SU-DHL-6 (cell line): Measurements from ENCODE around the gene TIGD4.

ENCODE experiments used
- H2AFZ ChIP-seq: fragments of 200-600 bp; sonication (generic); 2 replicates; pipeline ENCODE4 v1.6.1; 2014; ENCODE audit warnings: low read depth, mild to moderate bottlenecking, moderate library complexity, mixed read lengths, antibody characterized with exemption, low read length; ENCODE audit not compliant: severe bottlenecking
- H3F3A ChIP-seq: fragments of 200-600 bp; shearing (Covaris generic); 2 replicates; pipeline ENCODE4 v1.6.0; 2016; ENCODE audit warnings: antibody characterized with exemption, mild to moderate bottlenecking; ENCODE audit not compliant: insufficient read depth
- H3K27ac ChIP-seq: fragments of 200-600 bp; sonication (generic); 2 replicates; pipeline ENCODE4 v1.5.1; 2016; ENCODE audit warnings: low read depth, mild to moderate bottlenecking, low read length, moderate library complexity, mixed read lengths
- H3K27me3 ChIP-seq: fragments of 200-600 bp; sonication (generic), shearing (Covaris generic); 2 replicates; pipeline ENCODE4 v1.6.0; 2014; ENCODE audit warnings: mild to moderate bottlenecking, low read length
- H3K36me3 ChIP-seq: fragments of 200-600 bp; sonication (generic); 2 replicates; pipeline ENCODE4 v1.6.1; 2014; ENCODE audit warnings: mild to moderate bottlenecking, low read length, mixed read lengths
- H3K4me2 ChIP-seq: fragments of 300-600, 200-600 bp; shearing (Covaris generic), sonication (generic); 2 replicates; pipeline ENCODE4 v1.6.0; 2014; ENCODE audit warnings: low read length, low read depth, mild to moderate bottlenecking; ENCODE audit not compliant: poor library complexity, severe bottlenecking
- H3K4me3 ChIP-seq: fragments of 200-600 bp; sonication (generic); 2 replicates; pipeline ENCODE4 v1.5.1; 2014; ENCODE audit warnings: antibody characterized with exemption, low read length, mild to moderate bottlenecking, mixed read lengths; ENCODE audit not compliant: insufficient read depth, poor library complexity, severe bottlenecking
- H3K79me2 ChIP-seq: fragments of 200-600 bp; sonication (generic); 2 replicates; pipeline ENCODE4 v1.6.1; 2014; ENCODE audit warnings: mild to moderate bottlenecking, low read length, moderate library complexity; ENCODE audit not compliant: insufficient read depth
- H3K9ac ChIP-seq: fragments of 200-600 bp; sonication (generic); 2 replicates; pipeline ENCODE4 v1.7.0; 2014; ENCODE audit warnings: mild to moderate bottlenecking, low read length
- H3K9me2 ChIP-seq: fragments of 200-600 bp; sonication (generic); replicated peaks from 2 replicates; pipeline ENCODE4 v1.6.1; 2014; ENCODE audit warnings: low read length; ENCODE audit not compliant: insufficient read depth
- H3K9me3 ChIP-seq: fragments of 200-600 bp; sonication (generic); 2 replicates; pipeline ENCODE4 v1.6.1; 2014; ENCODE audit warnings: low read length, mixed read lengths; ENCODE audit not compliant: insufficient read depth
- H4K20me1 ChIP-seq: fragments of 200-600 bp; sonication (generic); 2 replicates; pipeline ENCODE4 v1.6.1; 2014; ENCODE audit warnings: low read depth, mild to moderate bottlenecking, antibody characterized with exemption, low read length, moderate library complexity, mixed read lengths
- CTCF ChIP-seq: fragments of 200-600 bp; sonication (generic); IDR thresholded peaks from one replicate; pipeline ENCODE4 v1.5.1; 2017; ENCODE audit warnings: antibody characterized with exemption, mild to moderate bottlenecking, low read length, moderate library complexity; ENCODE audit not compliant: insufficient read depth, poor library complexity, severe bottlenecking
- EZH2phosphoT487 ChIP-seq: fragments of 200-600 bp; sonication (generic), shearing (Covaris generic); conservative IDR thresholded peaks from 2 replicates; pipeline ENCODE4 v1.6.1; 2018; ENCODE audit warnings: mild to moderate bottlenecking, antibody characterized with exemption, low read length, moderate library complexity, mixed read lengths

The TIGD4 gene

DNA sequence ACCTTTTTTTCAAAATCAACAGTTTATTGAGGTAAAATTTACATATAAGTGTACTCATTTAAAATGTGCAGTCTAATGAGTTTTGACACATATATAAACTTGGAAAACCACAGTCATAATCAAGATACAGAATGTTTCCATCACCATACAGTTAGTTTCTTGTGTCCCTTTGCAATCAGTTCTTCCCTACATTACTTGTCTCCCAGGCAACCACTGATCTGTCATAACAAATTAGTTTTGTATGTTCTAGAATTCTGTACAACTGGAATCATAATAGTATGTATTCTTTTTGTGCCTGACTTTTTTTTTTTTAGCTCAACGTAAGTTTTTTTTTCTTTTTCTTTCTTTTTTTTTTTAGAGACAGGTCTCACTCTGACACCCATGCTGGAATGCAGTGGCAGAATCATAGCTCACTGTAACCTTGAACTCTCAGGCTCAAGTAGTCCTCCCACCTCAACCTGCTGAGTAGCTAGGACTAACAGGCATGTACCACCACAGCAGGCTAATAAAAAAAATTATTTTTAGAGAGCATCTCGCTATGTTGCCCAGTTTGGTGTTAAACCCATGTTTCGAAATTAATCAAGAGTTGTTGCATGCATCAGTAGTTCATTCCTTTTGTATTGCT is 27.1 kb upstream of the TIGD4 start:
- Histone ChIP-seq H3K79me2 (0 out of 2 replicates have a peak, but pooled peaks cover 11% of the 10 kb centered on the region), H3K36me3 (no peaks in the 10 kb centered on the region), H2AFZ (no peak overlapping the region), H4K20me1 (0 out of 2 replicates have a peak, but pooled peaks cover 9% of the 10 kb centered on the region), H3K9me2 (no peaks in the 10 kb centered on the region), H3K4me2 (no peak overlapping the region), H3K27ac (no peak overlapping the region), H3F3A (peaks cover 6% of the 10 kb centered on the region; the same call in 1 of the 2 replicates), H3K27me3 (no peaks in the 10 kb centered on the region), H3K9ac (no peak overlapping the region), H3K9me3 (no peaks in the 10 kb centered on the region), H3K4me3 (no peak overlapping the region)
- no peak for TF ChIP-seq EZH2phosphoT487
- TF ChIP-seq CTCF = no peak

GRCh38 chr4:152805818-152806217 is 26.3 kb upstream of the TIGD4 start:
- no peak overlapping the region for H3K9ac ChIP-seq
- H3K4me2 ChIP-seq = no peak overlapping the region
- no peak for TF ChIP-seq CTCF
- no peak for TF ChIP-seq EZH2phosphoT487
- no peaks in the 10 kb centered on the region for H3K9me2 ChIP-seq
- no peak overlapping the region for H3K27ac ChIP-seq
- H3F3A ChIP-seq = peaks cover 6% of the 10 kb centered on the region; the same call in 1 of the 2 replicates
- H3K9me3 ChIP-seq = no peaks in the 10 kb centered on the region
- 0 out of 2 replicates have a peak, but pooled peaks cover 11% of the 10 kb centered on the region for H3K79me2 ChIP-seq
- no peaks in the 10 kb centered on the region for H3K27me3 ChIP-seq
- H4K20me1 ChIP-seq = 0 out of 2 replicates have a peak, but pooled peaks cover 9% of the 10 kb centered on the region
- H3K4me3 ChIP-seq = no peak overlapping the region
- H2AFZ ChIP-seq = no peak overlapping the region
- no peaks in the 10 kb centered on the region for H3K36me3 ChIP-seq

GRCh38 chr4:152805071-152805650 is 25.6 kb upstream of the TIGD4 start:
- Histone ChIP-seq H3K36me3 (no peaks in the 10 kb centered on the region), H3K4me3 (no peak overlapping the region), H3K27ac (no peak overlapping the region), H4K20me1 (peaks cover 12% of the 10 kb centered on the region; the same call in 1 of the 2 replicates), H3F3A (peaks cover 6% of the 10 kb centered on the region; the same call in 1 of the 2 replicates), H3K9ac (no peak overlapping the region), H2AFZ (no peak overlapping the region), H3K79me2 (0 out of 2 replicates have a peak, but pooled peaks cover 11% of the 10 kb centered on the region), H3K27me3 (no peaks in the 10 kb centered on the region), H3K9me3 (no peaks in the 10 kb centered on the region), H3K9me2 (no peaks in the 10 kb centered on the region), H3K4me2 (no peak overlapping the region)
- TF ChIP-seq CTCF = no peak
- no peak for TF ChIP-seq EZH2phosphoT487
